GM10248 (cell line): Measurements from ENCODE around the gene NOL4L.

Experiments
- CTCF ChIA-PET: fragments of 300-600 bp; sonication (Branson Sonifier 250); formaldehyde crosslinking; extraction: SDS; loops from one replicate; lab custom pipeline; 2021; ENCODE audit warnings: antibody characterized with exemption; lab: Yijun Ruan, JAX
- POLR2A ChIA-PET: fragments of 350-650 bp; sonication (Branson Sonifier 250); formaldehyde crosslinking; extraction: SDS; loops from one replicate; lab custom pipeline; 2020; ENCODE audit warnings: antibody characterized with exemption; lab: Yijun Ruan, JAX
- DNase-seq: peaks from one replicate; pipeline ENCODE4 v3.0.0; 2012; ENCODE audit errors: extremely low spot score
- TF ChIP-seq, protein P1 (sequence below): IDR thresholded peaks from 2 replicates; pipeline ENCODE4 v1.5.1; 2012; ENCODE audit warnings: mild to moderate bottlenecking, low read depth; ENCODE audit errors: extremely low read depth, missing control alignments, control extremely low read depth

The NOL4L gene

DNA sequence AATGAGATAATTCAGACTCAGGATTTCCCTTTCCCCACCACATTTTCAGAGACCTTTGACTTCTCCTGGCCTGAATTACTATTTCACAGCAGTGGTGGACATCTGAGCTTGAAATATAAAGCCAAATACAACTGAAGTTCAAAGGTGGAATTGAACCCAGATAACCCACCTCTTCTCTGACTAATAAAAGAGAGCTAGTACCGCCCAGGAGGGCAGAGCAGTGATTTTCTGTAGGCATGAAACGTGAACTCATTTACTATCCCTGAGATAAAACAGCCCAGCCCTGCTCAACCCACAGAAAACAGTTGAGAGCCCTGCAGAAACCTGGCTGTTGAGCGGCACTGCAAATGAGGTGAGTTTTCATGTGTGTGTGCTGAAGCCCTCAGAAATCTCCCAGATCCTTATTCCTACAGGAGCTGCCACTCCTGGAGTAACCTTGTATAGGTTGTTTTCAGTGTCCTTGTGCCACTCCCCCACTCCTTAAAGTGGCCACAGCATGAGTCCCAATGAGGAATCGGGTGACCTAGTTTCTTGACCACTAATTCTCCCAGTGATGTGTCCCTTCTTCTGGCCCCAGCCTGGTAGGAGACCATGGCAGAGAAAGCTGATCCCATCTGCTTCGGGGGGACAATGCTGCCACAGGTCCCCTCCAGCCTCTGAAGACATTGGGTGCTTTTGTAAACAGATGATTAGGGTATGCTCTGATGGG is 99.2 kb downstream of the NOL4L start:
- no peak for DNase-seq
- POLR2A ChIA-PET, result no interaction called here

DNA sequence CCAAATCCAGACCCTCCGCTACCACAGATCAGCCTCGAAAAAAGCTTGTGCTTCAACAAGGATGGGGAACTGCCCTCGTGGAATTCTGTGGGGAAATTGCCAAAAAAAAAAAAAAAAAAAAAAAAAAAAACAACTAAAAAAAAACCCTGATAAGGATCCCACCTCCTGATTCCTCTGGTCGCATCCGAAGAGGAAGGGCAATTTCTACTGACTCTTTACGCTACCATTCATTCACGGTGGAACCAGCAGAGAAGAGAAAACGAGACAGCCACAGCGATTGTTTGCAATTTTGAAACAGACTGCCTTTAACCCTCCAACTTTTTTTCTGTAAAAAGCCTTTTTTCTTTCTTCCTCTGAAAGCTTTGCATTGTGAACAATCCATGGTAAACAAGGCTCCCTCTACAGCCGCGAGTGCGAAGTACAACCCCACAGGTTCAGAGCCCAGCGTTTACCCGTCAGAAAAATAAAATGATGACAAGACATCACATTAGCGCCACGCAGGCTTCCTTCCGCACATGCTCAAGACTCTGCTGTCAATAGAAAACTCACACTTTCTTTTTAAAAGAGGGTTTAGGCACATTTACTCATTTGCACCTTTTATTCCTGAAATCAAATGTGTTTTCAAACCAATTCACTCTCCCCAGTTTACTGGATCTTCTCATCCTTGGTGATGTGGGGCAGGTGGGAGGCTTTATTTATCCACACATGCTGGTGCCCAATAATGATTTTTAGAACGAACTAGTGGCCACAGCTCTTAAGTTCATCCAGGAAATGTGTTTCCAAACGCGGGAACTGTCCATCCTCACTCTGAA is 100.0 kb downstream of the NOL4L start:
- ChIA-PET POLR2A (no interaction called here), CTCF (interaction anchor here (0.6 to 2.9 kb wide), 16 partner anchors 10 to 280 kb away, joined by 3 to 13 read pairs (median 3); partner anchors contain the start of gene C20orf203)
- TF ChIP-seq, protein P1, sequence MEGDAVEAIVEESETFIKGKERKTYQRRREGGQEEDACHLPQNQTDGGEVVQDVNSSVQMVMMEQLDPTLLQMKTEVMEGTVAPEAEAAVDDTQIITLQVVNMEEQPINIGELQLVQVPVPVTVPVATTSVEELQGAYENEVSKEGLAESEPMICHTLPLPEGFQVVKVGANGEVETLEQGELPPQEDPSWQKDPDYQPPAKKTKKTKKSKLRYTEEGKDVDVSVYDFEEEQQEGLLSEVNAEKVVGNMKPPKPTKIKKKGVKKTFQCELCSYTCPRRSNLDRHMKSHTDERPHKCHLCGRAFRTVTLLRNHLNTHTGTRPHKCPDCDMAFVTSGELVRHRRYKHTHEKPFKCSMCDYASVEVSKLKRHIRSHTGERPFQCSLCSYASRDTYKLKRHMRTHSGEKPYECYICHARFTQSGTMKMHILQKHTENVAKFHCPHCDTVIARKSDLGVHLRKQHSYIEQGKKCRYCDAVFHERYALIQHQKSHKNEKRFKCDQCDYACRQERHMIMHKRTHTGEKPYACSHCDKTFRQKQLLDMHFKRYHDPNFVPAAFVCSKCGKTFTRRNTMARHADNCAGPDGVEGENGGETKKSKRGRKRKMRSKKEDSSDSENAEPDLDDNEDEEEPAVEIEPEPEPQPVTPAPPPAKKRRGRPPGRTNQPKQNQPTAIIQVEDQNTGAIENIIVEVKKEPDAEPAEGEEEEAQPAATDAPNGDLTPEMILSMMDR, result peak; percentile 77
- DNase-seq, result peak; percentile 75

More for the DNA sequence above, 99.2 kb downstream of the NOL4L start:
- TF ChIP-seq, protein P1, result no peak
- CTCF ChIA-PET, result interaction anchor here (0.8 to 2.9 kb wide), 16 partner anchors 10 to 281 kb away, joined by 3 to 13 read pairs (median 3); partner anchors contain the start of gene C20orf203

DNA sequence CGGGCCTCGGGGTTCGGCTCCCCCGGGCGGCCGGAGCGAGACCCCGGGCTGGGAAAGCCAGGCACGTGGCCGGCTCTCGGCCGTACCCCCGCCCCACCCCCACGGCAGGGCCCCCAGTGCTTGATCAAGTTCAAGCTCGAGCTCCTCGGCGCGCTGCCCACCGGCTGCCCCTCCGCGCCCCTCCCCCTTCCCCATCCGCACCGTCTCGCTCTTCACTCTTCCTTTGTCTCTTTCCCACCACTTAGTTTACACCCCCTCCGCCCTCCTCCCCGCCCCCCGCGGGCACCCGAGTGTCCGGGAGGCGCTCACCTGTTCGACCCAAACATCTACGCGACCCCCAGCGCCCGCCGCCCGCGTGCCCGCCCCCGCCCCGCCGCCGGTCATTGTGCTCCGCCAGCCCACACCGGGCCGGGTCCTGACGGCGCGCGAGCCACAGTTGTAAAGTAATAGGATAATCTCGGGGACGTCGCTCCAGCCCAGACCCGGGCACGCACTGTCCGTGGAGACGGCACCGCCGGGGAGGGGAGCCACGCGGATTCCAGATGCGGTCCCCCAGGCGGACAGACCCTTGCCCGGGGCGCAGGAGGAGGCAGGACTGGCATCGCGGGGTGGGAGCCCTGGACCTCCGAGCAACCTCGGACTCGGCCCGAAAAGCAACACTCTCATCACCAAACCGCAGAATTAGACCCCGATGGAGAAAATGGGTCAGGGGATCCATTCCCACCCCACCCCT is 100.7 kb downstream of the NOL4L start:
- TF ChIP-seq, protein P1, result no peak
- POLR2A ChIA-PET, result no interaction called here
- CTCF ChIA-PET, result interaction anchor here (0.6 to 2.9 kb wide), 6 partner anchors 10 to 204 kb away, joined by 3 to 13 read pairs (median 4); no protein-coding TSS in a partner anchor
- no peak for DNase-seq

DNA sequence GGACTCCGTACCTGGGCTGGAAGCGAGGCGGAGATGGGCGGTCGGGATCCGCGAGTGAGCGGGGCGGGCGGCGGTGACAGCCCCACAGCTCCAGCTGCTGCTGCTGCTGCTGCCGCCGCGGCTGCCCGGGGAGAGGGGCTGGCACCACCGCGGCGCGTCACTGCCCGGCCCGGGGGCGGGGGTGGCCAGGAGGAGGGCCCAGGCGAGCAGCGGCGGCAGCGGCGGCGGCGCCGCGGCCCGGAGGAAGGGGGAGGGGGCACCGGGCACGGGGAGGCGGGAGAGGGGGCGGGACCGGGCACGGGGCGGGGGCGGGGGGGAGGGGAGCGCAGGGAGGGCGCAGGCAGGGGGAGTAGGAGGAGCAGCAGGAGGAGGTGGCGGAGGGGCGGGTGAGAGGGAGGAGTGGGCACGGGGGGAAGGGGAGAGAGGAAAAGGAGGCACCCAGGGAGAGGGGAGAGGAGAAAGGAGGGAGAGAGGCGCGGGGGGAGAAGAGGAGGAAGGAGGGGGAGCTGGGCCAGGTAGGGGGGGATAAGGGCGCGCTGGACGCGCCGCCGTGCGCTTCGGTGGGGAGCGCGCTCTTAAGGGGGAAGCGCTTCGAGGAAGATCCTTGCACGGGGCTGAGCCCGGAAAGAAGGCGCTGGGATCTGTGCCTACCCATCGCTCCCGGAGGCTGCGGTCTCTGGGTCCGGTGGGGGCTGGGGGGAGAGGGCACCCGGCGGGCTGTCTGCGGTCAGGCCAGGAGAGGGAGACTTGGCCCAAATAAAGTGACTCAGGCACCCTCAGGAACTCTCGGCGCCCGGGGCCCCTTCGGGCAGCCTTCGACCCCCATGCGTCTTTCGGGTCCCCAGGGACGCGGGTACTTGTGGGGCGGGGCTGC is 101.5 kb downstream of the NOL4L start:
- CTCF ChIA-PET, result interaction anchor here (2.9 kb wide), 1 partner anchor 14 kb away, joined by 13 read pairs; no protein-coding TSS in a partner anchor
- DNase-seq, result no peak
- POLR2A ChIA-PET, result no interaction called here
- TF ChIP-seq, protein P1, result no peak

DNA sequence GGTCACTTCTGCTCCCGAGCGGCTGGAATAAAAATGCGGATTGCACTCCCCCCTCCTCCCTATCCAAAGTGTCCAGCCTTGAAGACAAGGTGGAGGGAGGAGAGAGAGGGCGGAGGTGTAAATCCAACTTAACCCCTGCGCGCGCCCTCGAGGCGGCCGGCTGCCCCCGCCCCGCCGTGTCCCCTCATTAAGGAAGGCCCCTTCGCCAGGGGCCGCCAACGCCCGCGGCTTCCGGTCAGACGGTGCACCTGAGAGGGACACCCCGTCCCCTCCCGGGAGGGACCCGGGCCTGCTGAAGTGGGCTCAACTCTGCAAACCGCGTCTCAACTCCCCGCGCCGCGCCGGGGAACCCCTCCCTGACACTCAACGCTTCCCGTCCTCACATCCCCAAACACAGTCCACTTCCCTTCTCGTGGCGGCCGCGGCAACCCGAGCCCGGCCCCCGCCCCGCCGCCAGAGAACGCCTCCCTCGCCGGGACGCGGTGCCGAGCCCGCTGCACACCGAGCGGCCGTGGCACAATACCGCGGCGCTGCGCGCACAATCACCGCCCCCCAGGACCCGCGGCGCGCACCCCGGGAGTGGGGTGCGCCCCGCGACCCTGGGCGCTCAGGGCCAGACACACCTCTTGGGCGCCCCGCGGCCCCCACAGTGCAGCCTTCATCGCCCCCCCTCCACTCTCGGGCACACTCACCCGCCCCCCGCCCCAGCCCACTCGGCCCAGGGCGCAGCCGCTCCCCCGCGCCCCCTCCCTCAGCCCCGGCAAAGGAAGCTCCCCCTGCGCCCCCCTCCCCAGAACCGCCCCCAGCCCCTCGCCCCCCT is 102.5 kb downstream of the NOL4L start:
- CTCF ChIA-PET, result no interaction called here
- POLR2A ChIA-PET, result no interaction called here
- TF ChIP-seq, protein P1, result no peak
- no peak for DNase-seq
